Fibroblast of lung (primary cell): ENCODE measurements around the gene SCFD2. TPM values are rescaled to one million over a fixed set of nuclear protein-coding genes. Genes with fewer than 3 reads are reported as not detected.

Source experiments
- DNase-seq, 2 donors: peaks; one replicate each; pipeline versions ENCODE4 v3.0.0 to v3.0.0-alpha.2; 2010; ENCODE audit warnings: low read depth in 2 of 2
- H2AFZ ChIP-seq: 2 replicates; pipeline ENCODE4 v1.5.1; 2012; ENCODE audit warnings: low read length, control low read depth, inconsistent platforms
- H3K27ac ChIP-seq: 2 replicates; pipeline ENCODE4 v1.5.1; 2011; ENCODE audit warnings: low read length, control low read depth; ENCODE audit not compliant: insufficient read depth
- H3K27me3 ChIP-seq: 2 replicates; pipeline ENCODE4 v1.5.1; 2011; ENCODE audit warnings: mild to moderate bottlenecking, low read length; ENCODE audit not compliant: control insufficient read depth, insufficient read depth
- H3K36me3 ChIP-seq: 2 replicates; pipeline ENCODE4 v1.5.1; 2011; ENCODE audit warnings: low read length; ENCODE audit not compliant: control insufficient read depth, insufficient read depth
- H3K4me1 ChIP-seq: 2 replicates; pipeline ENCODE4 v1.5.1; 2011; ENCODE audit warnings: low read length; ENCODE audit not compliant: control insufficient read depth, insufficient read depth; ENCODE audit errors: extremely low read depth
- H3K4me2 ChIP-seq: 2 replicates; pipeline ENCODE4 v1.5.1; 2011; ENCODE audit warnings: low read length, control low read depth; ENCODE audit not compliant: insufficient read depth; ENCODE audit errors: extremely low read depth
- H3K4me3 ChIP-seq, 4 experiments: fragments of 200-600 bp in 1 of 4; sonication (generic) in 1 of 4; replicated peaks in 1 of 4; 2 replicates each; pipeline ENCODE4 v1.5.1; 2011 to 2016; ENCODE audit warnings: low read length in 4 of 4, low read depth in 3 of 4, mild to moderate bottlenecking in 3 of 4, control low read depth in 2 of 4, inconsistent platforms in 1 of 4, mixed read lengths in 1 of 4; ENCODE audit not compliant: insufficient read depth in 1 of 4; ENCODE audit errors: control extremely low read depth in 1 of 4
- H3K79me2 ChIP-seq: 2 replicates; pipeline ENCODE4 v1.5.1; 2012; ENCODE audit warnings: mild to moderate bottlenecking, low read length, inconsistent platforms; ENCODE audit not compliant: control insufficient read depth, insufficient read depth
- H3K9ac ChIP-seq: 2 replicates; pipeline ENCODE4 v1.5.1; 2011; ENCODE audit warnings: mild to moderate bottlenecking, low read length, control low read depth; ENCODE audit not compliant: insufficient read depth
- H3K9me3 ChIP-seq: 2 replicates; pipeline ENCODE4 v1.5.1; 2012; ENCODE audit warnings: low read depth, low read length; ENCODE audit not compliant: control insufficient read depth, insufficient read depth
- H4K20me1 ChIP-seq: 2 replicates; pipeline ENCODE4 v1.5.1; 2011; ENCODE audit warnings: low read length; ENCODE audit not compliant: control insufficient read depth, insufficient read depth; ENCODE audit errors: extremely low read depth
- EZH2 ChIP-seq: IDR thresholded peaks from 2 replicates; pipeline ENCODE4 v1.5.1; 2012; ENCODE audit warnings: low read length, control low read depth, mild to moderate bottlenecking; ENCODE audit errors: missing control alignments
- polyA plus RNA-seq, 2 donors: library from polyadenylated mRNA; depleted of rRNA in 1 of 2; stranded (reverse) in 1 of 2; unstranded in 1 of 2; fragments of >200 nt; gene quantifications; 2 replicates each; pipeline ENCODE4 v1.2.1, GENCODE V29; 2011 to 2012; ENCODE audit warnings: missing spikeins in 1 of 2
- total RNA-seq: library from RNA; depleted of rRNA; stranded (reverse); fragments of >200 nt; gene quantifications from 2 replicates; pipeline ENCODE4 v1.2.1, GENCODE V29; 2014
- TF ChIP-seq, protein P1 (sequence below), 2 donors: IDR thresholded peaks in 1 of 2; conservative IDR thresholded peaks in 1 of 2; 1 replicate in 1 of 2; 2 replicates in 1 of 2; pipeline ENCODE4 v1.5.1; 2011 to 2012; ENCODE audit warnings: low read length in 2 of 2, control low read depth in 1 of 2, inconsistent platforms in 1 of 2, low read depth in 1 of 2, mild to moderate bottlenecking in 1 of 2

The SCFD2 gene
- total and polyA plus RNA-seq, 2 donors (not counting 1 experiment from before 2014, with no cell fraction given) = 16.2 to 23.1 TPM

GRCh38 chr4:52926196-52926974 lies 439.5 kb downstream of the SCFD2 start:
- DNase-seq = no peak
- no peak overlapping the region for H2AFZ ChIP-seq

GRCh38 chr4:52925531-52925968 lies 440.3 kb downstream of the SCFD2 start:
- TF ChIP-seq, protein P1, sequence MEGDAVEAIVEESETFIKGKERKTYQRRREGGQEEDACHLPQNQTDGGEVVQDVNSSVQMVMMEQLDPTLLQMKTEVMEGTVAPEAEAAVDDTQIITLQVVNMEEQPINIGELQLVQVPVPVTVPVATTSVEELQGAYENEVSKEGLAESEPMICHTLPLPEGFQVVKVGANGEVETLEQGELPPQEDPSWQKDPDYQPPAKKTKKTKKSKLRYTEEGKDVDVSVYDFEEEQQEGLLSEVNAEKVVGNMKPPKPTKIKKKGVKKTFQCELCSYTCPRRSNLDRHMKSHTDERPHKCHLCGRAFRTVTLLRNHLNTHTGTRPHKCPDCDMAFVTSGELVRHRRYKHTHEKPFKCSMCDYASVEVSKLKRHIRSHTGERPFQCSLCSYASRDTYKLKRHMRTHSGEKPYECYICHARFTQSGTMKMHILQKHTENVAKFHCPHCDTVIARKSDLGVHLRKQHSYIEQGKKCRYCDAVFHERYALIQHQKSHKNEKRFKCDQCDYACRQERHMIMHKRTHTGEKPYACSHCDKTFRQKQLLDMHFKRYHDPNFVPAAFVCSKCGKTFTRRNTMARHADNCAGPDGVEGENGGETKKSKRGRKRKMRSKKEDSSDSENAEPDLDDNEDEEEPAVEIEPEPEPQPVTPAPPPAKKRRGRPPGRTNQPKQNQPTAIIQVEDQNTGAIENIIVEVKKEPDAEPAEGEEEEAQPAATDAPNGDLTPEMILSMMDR (conservative IDR thresholded peaks at IDR 0.05 in 1 of 2, IDR thresholded peaks at IDR 0.05 in 1 of 2; ENCODE audit: low read depth in 1 of 2, low read length in 2 of 2) = no peak
- TF ChIP-seq EZH2 = no peak
- Histone ChIP-seq H3K9ac (no peak overlapping the region), H3K27ac (no peak overlapping the region), H3K4me1 (no peaks in the 10 kb centered on the region), H4K20me1 (no peaks in the 10 kb centered on the region), H3K27me3 (no peaks in the 10 kb centered on the region), H3K79me2 (no peaks in the 10 kb centered on the region), H3K4me2 (no peak overlapping the region), H3K9me3 (no peaks in the 10 kb centered on the region), H2AFZ (no peak overlapping the region), H3K4me3 (no peak overlapping the region), H3K36me3 (no peaks in the 10 kb centered on the region)
- peak in 1 of 2 donors; percentile 14 for DNase-seq

More at GRCh38 chr4:52926196-52926974, 439.5 kb downstream of the SCFD2 start:
- no peaks in the 10 kb centered on the region for H3K9me3 ChIP-seq
- no peak overlapping the region for H3K9ac ChIP-seq
- no peak overlapping the region for H3K27ac ChIP-seq
- no peak overlapping the region for H3K4me3 ChIP-seq
- no peak overlapping the region for H3K4me2 ChIP-seq
- TF ChIP-seq, protein P1 (conservative IDR thresholded peaks at IDR 0.05 in 1 of 2, IDR thresholded peaks at IDR 0.05 in 1 of 2; ENCODE audit: low read depth in 1 of 2, low read length in 2 of 2) = no peak
- TF ChIP-seq EZH2 = no peak
- H3K27me3 ChIP-seq = no peaks in the 10 kb centered on the region
- H3K36me3 ChIP-seq = no peaks in the 10 kb centered on the region
- H4K20me1 ChIP-seq = no peaks in the 10 kb centered on the region
- no peaks in the 10 kb centered on the region for H3K79me2 ChIP-seq
- no peaks in the 10 kb centered on the region for H3K4me1 ChIP-seq

GRCh38 chr4:52919461-52919860 lies 446.4 kb downstream of the SCFD2 start:
- Histone ChIP-seq H3K9me3 (no peaks in the 10 kb centered on the region), H3K4me3 (no peak overlapping the region), H3K27me3 (no peaks in the 10 kb centered on the region), H3K36me3 (no peaks in the 10 kb centered on the region), H4K20me1 (no peaks in the 10 kb centered on the region), H3K79me2 (no peaks in the 10 kb centered on the region), H2AFZ (no peak overlapping the region), H3K4me1 (peaks cover under 1% of the 10 kb centered on the region), H3K9ac (no peak overlapping the region), H3K27ac (no peak overlapping the region), H3K4me2 (no peak overlapping the region)
- DNase-seq = no peak
- no peak for TF ChIP-seq EZH2
- TF ChIP-seq, protein P1 (conservative IDR thresholded peaks at IDR 0.05 in 1 of 2, IDR thresholded peaks at IDR 0.05 in 1 of 2; ENCODE audit: low read depth in 1 of 2, low read length in 2 of 2) = no peak
